HepG2 (cell line): ENCODE measurements around the gene UBE2D4. TPM values are rescaled to one million over a fixed set of nuclear protein-coding genes. Genes with fewer than 3 reads are reported as not detected.

Source experiments
- ATF7-NPFF ChIP-seq: sonication (generic); formaldehyde crosslinking; IDR thresholded peaks from 2 replicates; pipeline ENCODE4 v1.8.1; 2023; ENCODE audit warnings: mild to moderate bottlenecking, low read depth, missing genetic modification reagents, moderate library complexity
- BCLAF1 ChIP-seq: fragments of 450-650 bp; IDR thresholded peaks from 2 replicates; pipeline ENCODE4 v1.6.1; 2017; ENCODE audit warnings: mild to moderate bottlenecking
- BRCA1 ChIP-seq: sonication (generic); formaldehyde crosslinking; IDR thresholded peaks from 2 replicates; pipeline ENCODE4 v1.4.0; 2020; ENCODE audit warnings: missing genetic modification reagents
- CAMTA2 ChIP-seq: sonication (generic); formaldehyde crosslinking; IDR thresholded peaks from 2 replicates; pipeline ENCODE4 v1.4.0; 2020; ENCODE audit warnings: mild to moderate bottlenecking, missing genetic modification reagents, borderline replicate concordance
- CBX1 ChIP-seq: IDR thresholded peaks from one replicate; pipeline ENCODE4 v1.6.1; 2016; ENCODE audit warnings: antibody characterized with exemption, low read depth
- CHCHD3 ChIP-seq: sonication (generic); formaldehyde crosslinking; IDR thresholded peaks from 2 replicates; pipeline ENCODE4 v1.8.0; 2022; ENCODE audit warnings: mild to moderate bottlenecking, missing genetic modification reagents, moderate library complexity
- DBP ChIP-seq: sonication (generic); formaldehyde crosslinking; IDR thresholded peaks from 2 replicates; pipeline ENCODE4 v1.4.0; 2020; ENCODE audit warnings: missing genetic modification reagents; ENCODE audit errors: not compliant biosample characterization
- GABPA ChIP-seq, 2 experiments: IDR thresholded peaks; 2 replicates each; pipeline ENCODE4 v1.6.1; 2011 to 2016; ENCODE audit warnings: low read depth in 2 of 2, low read length in 1 of 2, missing biosample characterization in 1 of 2, missing genetic modification characterization in 1 of 2
- GTF2F1 ChIP-seq: fragments of 150-350 bp; IDR thresholded peaks from 2 replicates; pipeline ENCODE4 v1.6.1; 2014; ENCODE audit warnings: low read length
- HNRNPH1 ChIP-seq: fragments of 200-400 bp; formaldehyde crosslinking; optimal IDR thresholded peaks from 2 replicates; pipeline ENCODE3; 2017; ENCODE audit warnings: mild to moderate bottlenecking, low read depth, low read length
- MAX ChIP-seq: IDR thresholded peaks from 2 replicates; pipeline ENCODE4 v1.6.1; 2012; ENCODE audit warnings: inconsistent platforms
- MAZ ChIP-seq, 2 experiments: sonication (generic) in 1 of 2; formaldehyde crosslinking in 1 of 2; IDR thresholded peaks; 2 replicates each; pipeline versions ENCODE4 v1.5.0 to v1.6.1; 2012 to 2020; ENCODE audit warnings: low read depth in 2 of 2, mild to moderate bottlenecking in 2 of 2, borderline replicate concordance in 1 of 2, improper control_type of control experiment in 1 of 2, low read length in 1 of 2, missing genetic modification reagents in 1 of 2, moderate library complexity in 1 of 2
- PLRG1 ChIP-seq: fragments of 450-650 bp; conservative IDR thresholded peaks from 2 replicates; pipeline ENCODE4 v1.6.1; 2016
- REXO4 ChIP-seq: sonication (generic); formaldehyde crosslinking; IDR thresholded peaks from 2 replicates; pipeline ENCODE4 v1.8.0; 2022; ENCODE audit warnings: missing genetic modification reagents, mild to moderate bottlenecking, borderline replicate concordance
- TFAP4 ChIP-seq: sonication (generic); IDR thresholded peaks from 2 replicates; pipeline ENCODE4 v1.6.1; 2016; ENCODE audit warnings: low read depth, borderline replicate concordance
- ZMYM2 ChIP-seq: sonication (generic); formaldehyde crosslinking; IDR thresholded peaks from 2 replicates; pipeline ENCODE4 v1.8.0; 2022; ENCODE audit warnings: mild to moderate bottlenecking, missing genetic modification reagents
- ZNF253 ChIP-seq: sonication (generic); formaldehyde crosslinking; IDR thresholded peaks from 2 replicates; pipeline ENCODE4 v1.8.0; 2022; ENCODE audit warnings: mild to moderate bottlenecking, missing genetic modification reagents, borderline replicate concordance
- ZNF574 ChIP-seq: sonication (generic); formaldehyde crosslinking; IDR thresholded peaks from 2 replicates; pipeline ENCODE4 v1.4.0; 2020; ENCODE audit warnings: missing genetic modification reagents
- ZNF598 ChIP-seq: sonication (generic); formaldehyde crosslinking; IDR thresholded peaks from 2 replicates; pipeline ENCODE4 v1.5.1; 2020; ENCODE audit warnings: mild to moderate bottlenecking, missing genetic modification reagents, borderline replicate concordance
- ZNF703 ChIP-seq: sonication (generic); formaldehyde crosslinking; IDR thresholded peaks from 2 replicates; pipeline ENCODE4 v1.5.1; 2020; ENCODE audit warnings: missing genetic modification reagents, mild to moderate bottlenecking, moderate library complexity, borderline replicate concordance
- ZNF724P ChIP-seq: sonication (generic); formaldehyde crosslinking; IDR thresholded peaks from 2 replicates; pipeline ENCODE4 v1.8.0; 2022; ENCODE audit warnings: missing genetic modification reagents, borderline replicate concordance
- ZSCAN25 ChIP-seq: sonication (generic); formaldehyde crosslinking; IDR thresholded peaks from 2 replicates; pipeline ENCODE4 v1.8.0; 2022; ENCODE audit warnings: mild to moderate bottlenecking, missing genetic modification reagents
- polyA plus RNA-seq, 8 experiments: library from polyadenylated mRNA; depleted of rRNA in 3 of 8; stranded (reverse) in 7 of 8; unstranded in 1 of 8; fragments of >200 nt; fragmentation: Illumina TruSeq in 4 of 8; extraction: Trizol in 4 of 8; gene quantifications; 2 replicates each; pipeline versions ENCODE4 v1.2.1 to v1.2.3, GENCODE V29; 2011 to 2016; ENCODE audit warnings: low read depth in 4 of 8, missing spikeins in 1 of 8, mixed read lengths in 1 of 8; ENCODE audit not compliant: insufficient read depth in 1 of 8
- total RNA-seq, 5 experiments: library from RNA; depleted of rRNA; stranded (reverse); fragments of >200 nt; fragmentation: Illumina TruSeq; extraction: Trizol; gene quantifications; 2 replicates each; pipeline ENCODE4 v1.2.3, GENCODE V29; 2016; ENCODE audit warnings: low read depth in 1 of 5

The UBE2D4 gene
- total and polyA plus RNA-seq, 2 of the 13 experiments (the other 11 are each of a cell fraction or from before 2014, with no cell fraction given), result 9.9 to 16.0 TPM

GRCh38 chr7:43906331-43907010, 19.8 kb upstream of the UBE2D4 start, which contains the start of gene URGCP (continued):
- TF ChIP-seq BCLAF1, result no peak
- TF ChIP-seq ZNF598 (CRISPR knock-in tag), result no peak
- TF ChIP-seq MAZ (IDR thresholded peaks at IDR 0.05; ENCODE audit: borderline replicate concordance, low read depth, low read length), result no peak
- 0 out of 2 replicates have a peak, but pooled peaks have one; percentile 45 for TF ChIP-seq MAZ (CRISPR knock-in tag; IDR thresholded peaks at IDR 0.05; ENCODE audit: low read depth)
- no peak for TF ChIP-seq GABPA (IDR thresholded peaks at IDR 0.05; ENCODE audit: low read depth, low read length)
- no peak for TF ChIP-seq GABPA (CRISPR knock-in tag; IDR thresholded peaks at IDR 0.05; ENCODE audit: low read depth)
- TF ChIP-seq DBP (CRISPR knock-in tag), result no peak
- no peak for TF ChIP-seq CHCHD3
- peak; percentile 72; the same call in 1 of the 2 replicates for TF ChIP-seq ATF7-NPFF (CRISPR knock-in tag)
- peak; percentile 56 for TF ChIP-seq ZNF574
- TF ChIP-seq HNRNPH1, result no peak
- no peak for TF ChIP-seq ZNF703 (CRISPR knock-in tag)
- TF ChIP-seq ZNF253 (CRISPR knock-in tag), result no peak
- TF ChIP-seq ZNF724P (CRISPR knock-in tag), result no peak
- TF ChIP-seq CAMTA2 (CRISPR knock-in tag), result no peak
- no peak for TF ChIP-seq ZSCAN25 (CRISPR knock-in tag)
- peak; percentile 49; the same call in 1 of the 2 replicates for TF ChIP-seq MAX
- no peak for TF ChIP-seq GTF2F1
- no peak for TF ChIP-seq REXO4 (CRISPR knock-in tag)
- TF ChIP-seq ZMYM2, result no peak
- TF ChIP-seq TFAP4, result peak; percentile 14; the same call in 1 of the 2 replicates
- no peak for TF ChIP-seq PLRG1
- TF ChIP-seq BRCA1, result no peak
- no peak for TF ChIP-seq CBX1
